Measurements from ENCODE around the gene SPATA24.

- TF ChIP-seq CTCF (conservative IDR thresholded peaks at IDR 0.05; ENCODE audit: low read depth in 2 of 2) (no peak), EZH2 (IDR thresholded peaks at IDR 0.05; ENCODE audit: low read depth, unreplicated experiment) (no peak)
Measured at GRCh38 chr5:139445325-139446170, 41.7 kb upstream of the SPATA24 start.

Measured in GM23338 (cell line).